GM23248 (cell line): Measurements from ENCODE around the gene NAV3. TPM values are rescaled to one million over a fixed set of nuclear protein-coding genes. Genes with fewer than 3 reads are reported as not detected.

Experiments used
- DNase-seq: peaks from one replicate; pipeline ENCODE4 v3.0.0-alpha.2; 2015
- H2AFZ ChIP-seq: fragments of 200-600 bp; sonication (generic); 2 replicates; pipeline ENCODE4 v1.6.1; 2016; ENCODE audit warnings: antibody characterized with exemption
- H3F3A ChIP-seq: fragments of 200-600 bp; sonication (generic); 2 replicates; pipeline ENCODE4 v1.6.1; 2016; ENCODE audit warnings: mild to moderate bottlenecking, antibody characterized with exemption, mixed run types; ENCODE audit not compliant: insufficient read depth
- H3K27ac ChIP-seq: fragments of 200-600 bp; sonication (generic); 2 replicates; pipeline ENCODE4 v1.5.1; 2016; ENCODE audit warnings: mild to moderate bottlenecking
- H3K27me3 ChIP-seq: fragments of 200-600 bp; sonication (generic); replicated peaks from 2 replicates; pipeline ENCODE4 v1.6.1; 2016; ENCODE audit warnings: mild to moderate bottlenecking; ENCODE audit not compliant: insufficient read depth
- H3K36me3 ChIP-seq: fragments of 200-600 bp; sonication (generic); 2 replicates; pipeline ENCODE4 v1.6.1; 2016; ENCODE audit warnings: low read depth, mild to moderate bottlenecking
- H3K4me1 ChIP-seq: fragments of 200-600 bp; sonication (generic); 2 replicates; pipeline ENCODE4 v1.6.1; 2016; ENCODE audit warnings: mild to moderate bottlenecking; ENCODE audit not compliant: insufficient read depth
- H3K4me2 ChIP-seq: fragments of 200-600 bp; sonication (generic); one replicate; pipeline ENCODE4 v1.6.1; 2016; ENCODE audit warnings: mild to moderate bottlenecking; ENCODE audit not compliant: unreplicated experiment
- H3K4me3 ChIP-seq: fragments of 200-600 bp; sonication (generic); 2 replicates; pipeline ENCODE4 v1.5.1; 2016; ENCODE audit warnings: mild to moderate bottlenecking
- H3K79me2 ChIP-seq: fragments of 200-600 bp; sonication (generic); 2 replicates; pipeline ENCODE4 v1.6.1; 2016; ENCODE audit warnings: mild to moderate bottlenecking; ENCODE audit not compliant: insufficient read depth
- H3K9ac ChIP-seq: fragments of 200-600 bp; sonication (generic); 2 replicates; pipeline ENCODE4 v1.6.1; 2016; ENCODE audit warnings: mild to moderate bottlenecking
- H3K9me2 ChIP-seq: fragments of 200-600 bp; sonication (generic); 2 replicates; pipeline ENCODE4 v1.6.1; 2016; ENCODE audit warnings: mixed run types, mild to moderate bottlenecking, moderate library complexity; ENCODE audit not compliant: insufficient read depth
- H3K9me3 ChIP-seq: fragments of 200-600 bp; sonication (generic); one replicate; pipeline ENCODE4 v1.6.1; 2017; ENCODE audit warnings: low read depth
- H4K20me1 ChIP-seq: fragments of 200-600 bp; sonication (generic); 2 replicates; pipeline ENCODE4 v1.6.0; 2016; ENCODE audit not compliant: insufficient read depth
- EZH2 ChIP-seq: fragments of 200-600 bp; sonication (generic); IDR thresholded peaks from 2 replicates; pipeline ENCODE4 v1.6.1; 2018; ENCODE audit warnings: antibody characterized with exemption, mild to moderate bottlenecking; ENCODE audit not compliant: insufficient read depth, poor library complexity, severe bottlenecking
- EZH2phosphoT487 ChIP-seq: fragments of 200-600 bp; sonication (generic); IDR thresholded peaks from 2 replicates; pipeline ENCODE4 v1.6.1; 2018; ENCODE audit warnings: antibody characterized with exemption, moderate library complexity, mild to moderate bottlenecking, low read depth; ENCODE audit not compliant: insufficient read depth
- WGBS, 2 experiments: methylation state at CpG; one replicate each; pipeline ENCODE4 v1.1.6; 2015 to 2017; ENCODE audit warnings: low lambda C conversion rate in 2 of 2, low coverage in 1 of 2; ENCODE audit errors: missing lambda C conversion rate in 2 of 2; 5-methylcytosine and 5-hydroxymethylcytosine counted together
- in situ Hi-C: fragments of 300-500 bp; cut with MboI; formaldehyde crosslinking; loops from 2 replicates; pipeline ENCODE4 v1.15.0; 2020
- polyA plus RNA-seq: library from polyadenylated mRNA; unstranded; fragments of >200 nt; fragmentation: Nextera tagmentation; extraction: Ambion mirVana; gene quantifications from 2 replicates; pipeline ENCODE4 v1.2.1, GENCODE V29; 2016
- total RNA-seq: library from RNA; depleted of rRNA; stranded (reverse); fragments of >200 nt; shearing (Covaris generic); gene quantifications from 2 replicates; pipeline ENCODE4 v1.2.3, GENCODE V29; 2014

The NAV3 gene
- total and polyA plus RNA-seq, 2 experiments from 2014 or later, result 24.2 to 69.9 TPM

DNA sequence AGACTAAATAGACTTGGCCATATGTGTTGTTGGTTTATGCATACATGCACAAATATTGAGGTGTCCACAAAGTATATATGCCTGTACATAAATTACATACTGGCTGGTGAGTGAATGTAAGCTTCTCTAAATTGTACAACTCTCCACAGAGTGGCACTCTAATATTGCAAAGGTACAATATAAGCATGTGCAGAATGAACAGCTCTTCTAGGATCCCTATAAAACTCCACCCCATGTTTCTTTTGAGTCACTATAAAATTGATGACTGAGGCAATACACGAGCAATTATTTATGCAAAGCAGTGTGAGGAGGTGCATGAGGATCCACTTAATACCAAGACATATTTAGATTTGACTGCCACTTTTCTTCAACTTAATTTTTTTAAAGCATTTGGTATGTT, 172.2 kb downstream of the NAV3 start:
- Histone ChIP-seq H3F3A (0 out of 2 replicates have a peak, but pooled peaks cover 13% of the 10 kb centered on the region), H3K4me3 (no peak overlapping the region), H2AFZ (no peak overlapping the region), H3K9me2 (no peaks in the 10 kb centered on the region), H3K79me2 (peaks cover 20% of the 10 kb centered on the region; the same call in 1 of the 2 replicates), H3K36me3 (peaks cover 67% of the 10 kb centered on the region), H3K9me3 (no peaks in the 10 kb centered on the region), H3K4me1 (no peaks in the 10 kb centered on the region), H3K4me2 (no peak overlapping the region), H4K20me1 (no peaks in the 10 kb centered on the region), H3K27me3 (no peaks in the 10 kb centered on the region), H3K9ac (no peak overlapping the region), H3K27ac (no peak overlapping the region)
- in situ Hi-C loops, result no loop called here
- DNase-seq, result peak; percentile 20
- 13 to 39% methylated on average over 1 of the region's 1 CpG for WGBS, 2 experiments
- TF ChIP-seq EZH2 (no peak), EZH2phosphoT487 (no peak)

DNA sequence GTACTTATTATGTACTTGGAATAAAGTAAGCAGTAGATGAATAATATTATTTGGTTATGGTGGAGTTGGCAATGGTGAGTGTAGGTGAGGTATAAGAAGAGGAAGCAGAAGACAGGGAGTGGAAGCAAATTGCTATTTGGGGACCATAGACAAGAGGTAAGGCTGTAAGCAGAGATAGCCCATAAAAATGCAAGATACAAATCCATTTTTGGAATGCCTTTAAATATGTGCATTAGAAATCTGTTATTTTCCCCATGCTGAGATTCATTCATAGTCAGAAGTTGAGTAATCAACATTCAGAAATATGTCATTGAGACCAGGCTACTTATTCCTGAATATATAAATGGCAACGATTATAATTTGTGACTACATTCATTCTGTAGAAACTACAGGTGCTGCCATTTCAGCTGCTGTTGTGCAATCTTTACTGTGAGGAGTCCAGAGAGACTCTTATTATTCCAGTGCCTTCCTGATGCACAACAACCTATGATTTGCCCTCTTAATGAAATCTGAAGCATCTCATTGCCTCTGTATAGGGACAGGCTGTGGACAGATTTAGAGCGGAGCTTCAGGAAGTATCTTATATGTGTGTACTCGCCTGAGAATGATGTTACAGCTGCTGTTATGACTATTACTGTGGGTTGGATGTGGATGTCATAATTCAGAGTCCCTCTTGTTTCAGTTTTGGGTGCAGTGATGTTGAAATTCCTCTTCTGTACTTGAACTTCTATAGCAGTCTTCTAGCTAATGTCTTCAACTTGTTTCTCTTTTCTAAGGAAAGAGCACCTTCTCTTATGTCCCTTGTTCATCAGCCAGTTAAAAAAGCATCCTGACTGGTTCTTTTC, 173.8 kb downstream of the NAV3 start:
- Histone ChIP-seq H4K20me1 (no peaks in the 10 kb centered on the region), H3K27ac (no peak overlapping the region), H3K9me2 (no peaks in the 10 kb centered on the region), H3K9me3 (no peaks in the 10 kb centered on the region), H3K36me3 (peaks cover 58% of the 10 kb centered on the region), H2AFZ (no peak overlapping the region), H3K9ac (no peak overlapping the region), H3K4me3 (no peak overlapping the region), H3K79me2 (peaks cover 31% of the 10 kb centered on the region), H3K27me3 (no peaks in the 10 kb centered on the region), H3K4me2 (no peak overlapping the region), H3F3A (no peaks in the 10 kb centered on the region), H3K4me1 (no peaks in the 10 kb centered on the region)
- in situ Hi-C loops, result no loop called here
- 97 to 99% methylated on average over 3 of the region's 3 CpGs for WGBS, 2 experiments
- DNase-seq, result no peak
- TF ChIP-seq EZH2 (no peak), EZH2phosphoT487 (no peak)

DNA sequence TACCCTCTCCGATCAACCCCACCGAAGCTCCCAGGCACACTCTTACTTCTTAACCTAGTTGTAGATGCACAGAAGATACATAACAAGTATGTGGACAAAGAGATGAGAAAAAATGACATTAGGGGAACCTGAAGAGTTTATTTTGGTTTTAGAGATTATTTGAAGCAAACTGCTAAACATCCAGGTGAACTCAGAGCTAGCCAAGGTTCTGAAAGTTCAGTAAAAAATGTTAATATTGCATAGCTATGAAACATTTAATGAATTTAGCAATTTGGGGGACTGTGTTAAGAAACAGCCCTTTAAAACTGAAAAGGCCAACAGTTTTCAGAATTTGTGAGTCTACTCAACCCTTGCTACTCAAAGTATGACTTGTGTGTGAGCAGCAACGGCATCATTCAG, 174.4 kb downstream of the NAV3 start:
- H3K4me3 ChIP-seq, result no peak overlapping the region
- WGBS, 2 experiments, result 97 to 98% methylated on average over 3 of the region's 3 CpGs

GRCh38 chr12:78007173-78007572, 176.5 kb downstream of the NAV3 start:
- in situ Hi-C loops, result no loop called here

More for the DNA sequence above, 174.4 kb downstream of the NAV3 start:
- no peak overlapping the region for H3K27ac ChIP-seq
- no peaks in the 10 kb centered on the region for H3K9me3 ChIP-seq
- in situ Hi-C loops, result no loop called here
- no peak for TF ChIP-seq EZH2
- TF ChIP-seq EZH2phosphoT487, result no peak
- H3K4me1 ChIP-seq, result no peaks in the 10 kb centered on the region
- H3K36me3 ChIP-seq, result peaks cover 54% of the 10 kb centered on the region
- H3K9ac ChIP-seq, result no peak overlapping the region
- H3K79me2 ChIP-seq, result peaks cover 37% of the 10 kb centered on the region
- no peak overlapping the region for H3K4me2 ChIP-seq
- H3K27me3 ChIP-seq, result no peaks in the 10 kb centered on the region
- H4K20me1 ChIP-seq, result 0 out of 2 replicates have a peak, but pooled peaks cover 2% of the 10 kb centered on the region
- H2AFZ ChIP-seq, result no peak overlapping the region
- H3K9me2 ChIP-seq, result no peaks in the 10 kb centered on the region
- no peak for DNase-seq
- no peaks in the 10 kb centered on the region for H3F3A ChIP-seq

More at GRCh38 chr12:78007173-78007572, 176.5 kb downstream of the NAV3 start:
- Histone ChIP-seq H2AFZ (no peak overlapping the region), H3K4me2 (no peak overlapping the region), H3K4me1 (no peaks in the 10 kb centered on the region), H3K36me3 (peaks cover 54% of the 10 kb centered on the region), H3K27ac (no peak overlapping the region), H3K9me3 (no peaks in the 10 kb centered on the region), H3F3A (no peaks in the 10 kb centered on the region), H3K4me3 (no peak overlapping the region), H3K79me2 (peaks cover 51% of the 10 kb centered on the region), H4K20me1 (0 out of 2 replicates have a peak, but pooled peaks cover 4% of the 10 kb centered on the region), H3K9me2 (no peaks in the 10 kb centered on the region), H3K9ac (no peak overlapping the region), H3K27me3 (no peaks in the 10 kb centered on the region)
- DNase-seq, result no peak
- TF ChIP-seq EZH2phosphoT487 (no peak), EZH2 (no peak)
- 93 to 96% methylated on average over 4 of the region's 4 CpGs for WGBS, 2 experiments
